SU-DHL-6 (cell line): ENCODE measurements around the gene FXYD7.

Experiments used
- CTCF ChIP-seq: fragments of 200-600 bp; sonication (generic); IDR thresholded peaks from one replicate; pipeline ENCODE4 v1.5.1; 2017; ENCODE audit warnings: antibody characterized with exemption, mild to moderate bottlenecking, low read length, moderate library complexity; ENCODE audit not compliant: insufficient read depth, poor library complexity, severe bottlenecking
- EZH2phosphoT487 ChIP-seq: fragments of 200-600 bp; sonication (generic), shearing (Covaris generic); conservative IDR thresholded peaks from 2 replicates; pipeline ENCODE4 v1.6.1; 2018; ENCODE audit warnings: mild to moderate bottlenecking, antibody characterized with exemption, low read length, moderate library complexity, mixed read lengths

GRCh38 chr19:35120492-35120891, 22.6 kb upstream of the FXYD7 start:
- TF ChIP-seq EZH2phosphoT487 (no peak), CTCF (no peak)
